ENCODE measurements around the gene FAH.

- TF ChIP-seq POLR2A (IDR thresholded peaks at IDR 0.05) (no peak), CTCF (IDR thresholded peaks at IDR 0.05) (no peak)
Measured at GRCh38 chr15:80228959-80229610, 76.3 kb downstream of the FAH start.
